Endothelial cell of umbilical vein (primary cell): ENCODE results near the gene RFX6.

ENCODE experiments used
- EZH2 ChIP-seq: IDR thresholded peaks from 2 replicates; pipeline ENCODE4 v1.6.1; 2012; ENCODE audit warnings: borderline replicate concordance, low read depth, mild to moderate bottlenecking, moderate library complexity, low read length, inconsistent platforms; ENCODE audit not compliant: severe bottlenecking
- POLR2A ChIP-seq: IDR thresholded peaks from 2 replicates; pipeline ENCODE4 v1.6.1; 2012; ENCODE audit warnings: low read depth, mild to moderate bottlenecking, control low read depth, low read length
- TF ChIP-seq, protein P1 (sequence below), 2 donors: IDR thresholded peaks; 1 replicate in 1 of 2; 2 replicates in 1 of 2; pipeline ENCODE4 v1.5.1; 2011; ENCODE audit warnings: low read length in 2 of 2, mild to moderate bottlenecking in 2 of 2, moderate library complexity in 2 of 2, control low read depth in 1 of 2, inconsistent platforms in 1 of 2, low read depth in 1 of 2; ENCODE audit not compliant: insufficient read depth in 1 of 2; ENCODE audit errors: extremely low read depth in 1 of 2
- TF ChIP-seq, protein P2 (sequence below): IDR thresholded peaks from 2 replicates; pipeline ENCODE4 v1.6.1; 2011; ENCODE audit not compliant: insufficient read depth, insufficient read length

GRCh38 chr6:116876107-116876506 lies 935 bp upstream of the RFX6 start:
- TF ChIP-seq, protein P1, sequence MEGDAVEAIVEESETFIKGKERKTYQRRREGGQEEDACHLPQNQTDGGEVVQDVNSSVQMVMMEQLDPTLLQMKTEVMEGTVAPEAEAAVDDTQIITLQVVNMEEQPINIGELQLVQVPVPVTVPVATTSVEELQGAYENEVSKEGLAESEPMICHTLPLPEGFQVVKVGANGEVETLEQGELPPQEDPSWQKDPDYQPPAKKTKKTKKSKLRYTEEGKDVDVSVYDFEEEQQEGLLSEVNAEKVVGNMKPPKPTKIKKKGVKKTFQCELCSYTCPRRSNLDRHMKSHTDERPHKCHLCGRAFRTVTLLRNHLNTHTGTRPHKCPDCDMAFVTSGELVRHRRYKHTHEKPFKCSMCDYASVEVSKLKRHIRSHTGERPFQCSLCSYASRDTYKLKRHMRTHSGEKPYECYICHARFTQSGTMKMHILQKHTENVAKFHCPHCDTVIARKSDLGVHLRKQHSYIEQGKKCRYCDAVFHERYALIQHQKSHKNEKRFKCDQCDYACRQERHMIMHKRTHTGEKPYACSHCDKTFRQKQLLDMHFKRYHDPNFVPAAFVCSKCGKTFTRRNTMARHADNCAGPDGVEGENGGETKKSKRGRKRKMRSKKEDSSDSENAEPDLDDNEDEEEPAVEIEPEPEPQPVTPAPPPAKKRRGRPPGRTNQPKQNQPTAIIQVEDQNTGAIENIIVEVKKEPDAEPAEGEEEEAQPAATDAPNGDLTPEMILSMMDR (IDR thresholded peaks at IDR 0.05; ENCODE audit: extremely low read depth in 1 of 2, insufficient read depth in 1 of 2, low read depth in 1 of 2, low read length in 2 of 2) = no peak
- no peak for TF ChIP-seq POLR2A
- no peak for TF ChIP-seq EZH2
- TF ChIP-seq, protein P2, sequence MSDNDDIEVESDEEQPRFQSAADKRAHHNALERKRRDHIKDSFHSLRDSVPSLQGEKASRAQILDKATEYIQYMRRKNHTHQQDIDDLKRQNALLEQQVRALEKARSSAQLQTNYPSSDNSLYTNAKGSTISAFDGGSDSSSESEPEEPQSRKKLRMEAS = no peak
